ENCODE measurements around the gene ESRRB. TPM values are rescaled to one million over a fixed set of nuclear protein-coding genes. Genes with fewer than 3 reads are reported as not detected.

Gene ESRRB
- total RNA-seq, 1 experiment from 2014 or later = 1.9 TPM

DNA sequence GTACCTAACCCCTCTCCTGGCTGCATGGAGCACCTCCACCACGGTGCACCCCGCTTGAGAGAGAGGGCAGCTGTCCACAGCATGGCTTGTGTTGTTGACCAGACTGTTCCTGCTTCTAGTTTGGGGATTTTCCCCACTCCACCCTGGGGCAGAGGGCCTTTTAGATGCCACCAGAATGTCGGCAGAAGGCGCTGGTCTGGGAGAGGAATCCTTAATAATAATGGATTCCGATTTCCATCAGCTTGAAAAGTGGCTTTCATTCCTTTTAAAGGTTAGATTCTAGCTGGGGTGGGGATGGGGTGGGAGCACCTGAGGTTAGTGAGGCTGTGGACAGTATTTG is 1.8 kb downstream of the ESRRB start:
- DNase-seq = no peak
- Histone ChIP-seq H3K27me3 (ENCODE audit: control insufficient read depth, insufficient read depth, low read length) (peaks cover 59% of the 10 kb centered on the region), H3K36me3 (replicated peaks; ENCODE audit: control insufficient read depth, insufficient read depth, low read length) (no peaks in the 10 kb centered on the region), H3K4me3 (ENCODE audit: insufficient read depth, low read depth, low read length) (peak overlapping the region; percentile 50; the same call in 1 of the 2 replicates)

DNA sequence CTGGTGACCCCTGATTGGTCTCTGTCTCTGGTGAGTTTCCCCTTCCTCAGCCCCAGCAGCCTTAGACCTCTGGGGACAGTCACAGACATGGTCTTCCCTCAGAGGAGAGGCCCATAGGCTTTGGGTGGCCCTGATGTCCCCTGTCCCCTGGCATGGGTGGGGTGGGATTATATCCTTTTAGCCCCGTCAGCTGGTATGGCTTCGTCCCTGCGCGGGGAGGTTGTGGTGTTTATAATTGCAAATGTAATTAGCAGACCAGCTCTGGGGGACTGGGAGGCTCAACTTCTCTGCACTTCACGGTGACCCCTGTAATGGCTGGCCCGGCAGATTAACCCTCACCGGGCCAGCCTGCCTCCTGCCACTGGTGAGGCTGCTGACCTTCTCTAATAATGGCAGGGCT is 5.1 kb downstream of the ESRRB start:
- no peak for DNase-seq
- H3K27me3 ChIP-seq (ENCODE audit: control insufficient read depth, insufficient read depth, low read length) = peaks cover 36% of the 10 kb centered on the region
- no peaks in the 10 kb centered on the region for H3K36me3 ChIP-seq (replicated peaks; ENCODE audit: control insufficient read depth, insufficient read depth, low read length)
- no peak overlapping the region for H3K4me3 ChIP-seq (ENCODE audit: insufficient read depth, low read depth, low read length)

DNA sequence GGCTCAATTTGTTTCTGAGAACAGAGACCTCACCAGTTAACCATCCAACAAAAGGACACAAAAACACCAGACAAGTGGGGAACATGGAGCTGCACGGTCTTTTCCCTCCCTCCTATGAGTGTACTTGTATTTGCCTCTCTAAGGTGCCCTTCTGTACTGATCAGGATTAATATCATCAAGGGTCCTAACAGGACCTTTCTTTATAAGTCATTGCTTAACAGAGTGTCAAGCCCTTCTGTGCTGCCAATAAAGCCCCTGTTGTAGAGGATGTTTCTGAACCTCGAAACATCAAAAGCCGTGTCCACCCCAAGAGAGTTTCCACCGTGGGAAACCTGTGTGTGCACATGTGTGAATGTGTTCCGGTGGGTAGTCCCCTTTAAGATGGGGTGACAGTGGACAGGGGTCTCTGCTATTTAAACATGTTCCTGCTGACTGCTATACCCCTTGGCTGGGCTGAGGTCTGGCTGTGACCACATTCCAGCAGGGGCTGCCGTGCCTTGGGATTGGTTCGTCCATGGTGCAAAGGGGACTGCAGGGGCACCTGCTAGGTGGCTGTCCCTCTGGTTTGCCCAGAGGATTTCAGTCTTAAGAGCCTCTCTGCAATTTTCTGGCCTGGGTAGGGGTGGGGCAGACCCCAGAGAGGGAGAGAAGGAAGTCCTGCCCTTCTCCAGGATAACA is 6.0 kb downstream of the ESRRB start:
- Histone ChIP-seq H3K4me3 (ENCODE audit: insufficient read depth, low read depth, low read length) (no peak overlapping the region), H3K36me3 (replicated peaks; ENCODE audit: control insufficient read depth, insufficient read depth, low read length) (no peaks in the 10 kb centered on the region), H3K27me3 (ENCODE audit: control insufficient read depth, insufficient read depth, low read length) (peaks cover 26% of the 10 kb centered on the region)
- no peak for DNase-seq

DNA sequence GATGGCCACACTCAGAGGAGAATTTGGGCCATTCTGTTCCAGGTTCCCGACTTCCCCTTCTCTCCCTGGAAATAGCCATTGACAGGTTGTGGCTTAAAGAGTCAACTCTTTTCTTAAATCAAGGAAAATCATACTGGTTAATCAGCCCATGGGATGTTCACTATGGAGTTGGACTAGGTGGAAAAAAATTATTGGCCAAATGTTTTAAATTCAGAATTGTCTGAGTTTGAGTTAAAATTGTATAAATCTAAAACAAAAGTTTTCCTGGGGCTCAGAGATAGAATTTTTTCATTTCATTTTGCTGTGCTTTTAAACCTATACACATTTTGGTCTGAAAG is 6.5 kb downstream of the ESRRB start:
- H3K36me3 ChIP-seq (replicated peaks; ENCODE audit: control insufficient read depth, insufficient read depth, low read length) = no peaks in the 10 kb centered on the region
- H3K27me3 ChIP-seq (ENCODE audit: control insufficient read depth, insufficient read depth, low read length) = peaks cover 21% of the 10 kb centered on the region

GRCh38 chr14:76385435-76385834 is 9.5 kb downstream of the ESRRB start:
- DNase-seq = no peak
- Histone ChIP-seq H3K4me3 (ENCODE audit: insufficient read depth, low read depth, low read length) (no peak overlapping the region), H3K27me3 (ENCODE audit: control insufficient read depth, insufficient read depth, low read length) (peaks cover 5% of the 10 kb centered on the region), H3K36me3 (replicated peaks; ENCODE audit: control insufficient read depth, insufficient read depth, low read length) (no peaks in the 10 kb centered on the region)

More for the DNA sequence above, 6.5 kb downstream of the ESRRB start:
- no peak overlapping the region for H3K4me3 ChIP-seq (ENCODE audit: insufficient read depth, low read depth, low read length)
- DNase-seq = no peak

- peak; percentile 94 for DNase-seq
- no peak overlapping the region for H3K4me3 ChIP-seq (ENCODE audit: insufficient read depth, low read depth, low read length)
- H3K36me3 ChIP-seq (replicated peaks; ENCODE audit: control insufficient read depth, insufficient read depth, low read length) = no peaks in the 10 kb centered on the region
- no peaks in the 10 kb centered on the region; the same call in 1 of the 2 replicates for H3K27me3 ChIP-seq (ENCODE audit: control insufficient read depth, insufficient read depth, low read length)
Measured at GRCh38 chr14:76386944-76387782, 11.2 kb downstream of the ESRRB start.

GRCh38 chr14:76389841-76390240 is 13.9 kb downstream of the ESRRB start:
- Histone ChIP-seq H3K36me3 (replicated peaks; ENCODE audit: control insufficient read depth, insufficient read depth, low read length) (no peaks in the 10 kb centered on the region), H3K27me3 (ENCODE audit: control insufficient read depth, insufficient read depth, low read length) (no peaks in the 10 kb centered on the region), H3K4me3 (ENCODE audit: insufficient read depth, low read depth, low read length) (no peak overlapping the region)
- DNase-seq = no peak

DNA sequence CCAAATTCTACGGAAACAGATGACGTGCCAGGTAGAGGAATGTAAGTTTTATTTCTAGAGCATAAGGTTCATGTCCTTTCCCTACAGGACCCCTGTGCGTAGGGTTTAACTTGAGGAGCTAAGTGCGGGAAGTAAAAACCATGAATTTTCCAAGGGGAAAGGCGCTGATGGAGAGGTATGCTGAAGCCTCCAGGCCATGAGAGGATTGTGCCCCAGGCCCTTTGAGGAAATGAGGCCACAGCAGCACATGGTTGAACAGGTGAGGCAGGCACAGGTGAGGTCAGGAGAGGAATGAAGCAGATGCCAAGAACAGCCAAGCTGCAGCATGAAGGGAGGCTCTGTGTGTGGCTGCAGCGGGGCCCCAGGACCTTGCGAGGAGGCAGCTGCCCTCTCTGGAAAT is 14.7 kb downstream of the ESRRB start:
- no peak for DNase-seq
- Histone ChIP-seq H3K27me3 (ENCODE audit: control insufficient read depth, insufficient read depth, low read length) (no peaks in the 10 kb centered on the region), H3K4me3 (ENCODE audit: insufficient read depth, low read depth, low read length) (no peak overlapping the region), H3K36me3 (replicated peaks; ENCODE audit: control insufficient read depth, insufficient read depth, low read length) (no peaks in the 10 kb centered on the region)

- no peak overlapping the region for H3K4me3 ChIP-seq (ENCODE audit: insufficient read depth, low read depth, low read length)
- no peaks in the 10 kb centered on the region for H3K27me3 ChIP-seq (ENCODE audit: control insufficient read depth, insufficient read depth, low read length)
- H3K36me3 ChIP-seq (replicated peaks; ENCODE audit: control insufficient read depth, insufficient read depth, low read length) = no peaks in the 10 kb centered on the region
- peak; percentile 73 for DNase-seq
Measured at GRCh38 chr14:76391981-76392690, 16.2 kb downstream of the ESRRB start.

- Histone ChIP-seq H3K4me3 (ENCODE audit: insufficient read depth, low read depth, low read length) (no peak overlapping the region), H3K36me3 (replicated peaks; ENCODE audit: control insufficient read depth, insufficient read depth, low read length) (no peaks in the 10 kb centered on the region), H3K27me3 (ENCODE audit: control insufficient read depth, insufficient read depth, low read length) (no peaks in the 10 kb centered on the region)
- no peak for DNase-seq
Measured at GRCh38 chr14:76394569-76394968, 18.6 kb downstream of the ESRRB start.

DNA sequence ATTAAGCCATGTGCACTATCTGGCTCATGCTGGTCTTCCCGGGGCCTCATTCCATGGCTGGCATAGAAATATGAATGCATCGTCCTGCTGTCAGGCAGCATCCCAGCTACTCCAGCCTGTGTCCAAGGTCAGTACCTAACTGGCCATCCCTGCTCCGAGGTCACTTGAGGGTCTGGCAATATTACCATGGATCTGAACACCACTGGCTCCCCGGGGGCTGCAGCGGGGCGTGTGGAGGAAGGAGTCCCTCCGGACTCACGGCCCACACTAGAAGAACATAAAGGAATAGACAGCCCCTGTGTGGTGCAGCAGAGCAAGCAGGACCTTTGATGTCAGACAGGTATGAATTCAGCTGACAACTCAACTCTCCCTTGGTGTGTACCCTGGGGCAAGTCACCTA is 19.2 kb downstream of the ESRRB start:
- no peaks in the 10 kb centered on the region for H3K27me3 ChIP-seq (ENCODE audit: control insufficient read depth, insufficient read depth, low read length)

DNA sequence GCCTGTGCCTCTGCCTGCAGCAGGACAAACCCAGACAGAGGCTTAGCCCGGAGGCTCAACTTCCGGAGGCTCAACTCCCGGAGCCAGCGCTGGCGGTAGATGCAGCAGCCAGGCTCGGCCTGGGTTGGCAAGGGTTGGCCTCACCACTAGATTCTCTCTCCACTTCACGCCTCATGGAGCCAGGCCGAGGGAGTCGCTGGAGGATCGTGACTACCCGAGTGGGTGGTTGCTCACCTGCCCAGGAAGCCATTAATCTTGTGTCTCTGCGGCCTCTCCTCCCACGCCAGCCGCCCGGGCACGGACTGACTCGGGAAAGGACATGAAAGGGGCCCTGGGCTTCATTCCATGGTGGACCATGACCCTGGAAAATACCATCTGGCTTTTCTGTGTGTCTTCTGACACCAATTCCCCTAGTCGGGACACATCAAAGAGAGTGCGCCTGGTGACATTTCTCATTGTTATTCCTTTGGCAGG is 20.8 kb downstream of the ESRRB start:
- H3K36me3 ChIP-seq (replicated peaks; ENCODE audit: control insufficient read depth, insufficient read depth, low read length) = no peaks in the 10 kb centered on the region
- H3K4me3 ChIP-seq (ENCODE audit: insufficient read depth, low read depth, low read length) = no peak overlapping the region
- no peak for DNase-seq
- H3K27me3 ChIP-seq (ENCODE audit: control insufficient read depth, insufficient read depth, low read length) = no peaks in the 10 kb centered on the region

More for the DNA sequence above, 19.2 kb downstream of the ESRRB start:
- DNase-seq = no peak
- Histone ChIP-seq H3K36me3 (replicated peaks; ENCODE audit: control insufficient read depth, insufficient read depth, low read length) (no peaks in the 10 kb centered on the region), H3K4me3 (ENCODE audit: insufficient read depth, low read depth, low read length) (no peak overlapping the region)

- no peak overlapping the region for H3K4me3 ChIP-seq (ENCODE audit: insufficient read depth, low read depth, low read length)
- H3K27me3 ChIP-seq (ENCODE audit: control insufficient read depth, insufficient read depth, low read length) = no peaks in the 10 kb centered on the region
- no peaks in the 10 kb centered on the region for H3K36me3 ChIP-seq (replicated peaks; ENCODE audit: control insufficient read depth, insufficient read depth, low read length)
- no peak for DNase-seq
Measured at GRCh38 chr14:76405627-76406026, 29.7 kb downstream of the ESRRB start.

GRCh38 chr14:76407449-76408150 is 31.7 kb downstream of the ESRRB start:
- DNase-seq = no peak
- H3K4me3 ChIP-seq (ENCODE audit: insufficient read depth, low read depth, low read length) = no peak overlapping the region

More at GRCh38 chr14:76407449-76408150, 31.7 kb downstream of the ESRRB start:
- Histone ChIP-seq H3K27me3 (ENCODE audit: control insufficient read depth, insufficient read depth, low read length) (no peaks in the 10 kb centered on the region), H3K36me3 (replicated peaks; ENCODE audit: control insufficient read depth, insufficient read depth, low read length) (no peaks in the 10 kb centered on the region)

All from H7 (cell line).